ENCODE results near the gene SERPINE1.
A peak's percentile ranks its signal among the peaks of the same experiment; 100 is the strongest.
"Not testable (repeated sequence)": the region's sequence is repeated elsewhere in the genome, so short reads cannot be mapped to it uniquely, and the experiment has no call there.

Gene SERPINE1

DNA sequence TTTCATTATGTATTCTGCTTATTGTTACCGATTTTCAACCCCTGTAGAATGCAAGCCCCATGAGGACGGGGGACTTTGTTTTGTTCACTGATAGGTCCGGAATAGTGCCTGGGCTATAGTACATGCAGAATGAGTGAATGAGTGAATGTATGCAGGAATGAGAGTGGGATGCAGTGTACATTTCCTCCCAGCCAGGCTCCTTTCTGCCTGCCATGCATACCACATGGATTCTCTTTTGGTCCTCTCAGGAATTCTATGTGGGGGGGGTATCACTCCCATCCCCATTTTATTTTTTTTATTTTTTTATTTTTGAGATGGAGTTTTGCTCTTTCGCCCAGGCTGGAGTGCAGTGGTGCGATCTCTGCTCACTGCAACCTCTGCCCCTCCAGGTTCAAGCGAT, 24.9 kb upstream of the SERPINE1 start:
- DNase-seq (ENCODE audit: low read depth): no peak

DNA sequence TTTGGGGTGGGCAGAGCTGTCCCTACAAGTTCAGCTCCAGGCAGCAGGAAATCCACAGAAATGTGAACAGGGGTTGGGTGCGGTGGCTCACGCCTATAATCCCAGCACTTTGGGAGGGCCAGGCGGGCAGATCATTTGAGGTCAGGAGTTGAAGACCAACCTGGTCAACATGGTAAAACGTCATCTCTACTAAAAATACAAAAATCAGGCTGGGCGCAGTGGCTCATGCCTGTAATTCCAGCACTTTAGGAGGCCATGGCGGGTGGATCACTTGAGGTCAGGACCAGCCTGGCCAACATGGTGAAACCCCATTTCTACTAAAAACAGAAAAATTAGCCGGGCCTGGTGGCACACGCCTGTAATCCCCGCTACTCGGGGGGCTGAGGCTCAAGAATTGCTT, 23.2 kb upstream of the SERPINE1 start:
- DNase-seq (ENCODE audit: low read depth): not testable (repeated sequence)

DNA sequence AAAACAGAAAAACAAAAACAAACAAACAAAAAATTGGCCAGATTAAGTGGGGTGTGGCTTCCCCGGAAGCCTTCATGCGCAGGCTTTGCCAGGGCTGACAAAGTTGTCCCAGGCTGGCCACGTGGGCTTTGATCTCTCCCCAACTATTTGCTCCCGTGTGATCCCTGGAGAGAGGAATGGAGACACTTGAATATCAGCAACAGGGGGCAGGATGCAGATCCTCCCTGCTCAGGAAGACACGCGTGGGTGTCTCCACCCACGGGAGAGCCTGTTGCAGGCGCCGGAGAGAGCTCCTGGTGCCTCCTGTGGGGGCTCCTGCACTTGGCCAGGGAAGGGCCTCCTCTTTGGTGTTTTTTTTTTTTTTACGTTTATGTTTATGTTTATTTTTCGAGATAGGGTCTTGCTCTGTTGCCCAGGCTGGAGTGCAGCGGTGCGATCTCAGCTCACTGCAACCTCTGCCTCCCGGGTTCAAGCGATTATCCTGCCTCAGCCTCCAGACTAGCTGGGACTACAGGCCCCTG, 22.7 kb upstream of the SERPINE1 start:
- no peak for DNase-seq (ENCODE audit: low read depth)

- no peak for DNase-seq (ENCODE audit: low read depth)
Observed at GRCh38 chr7:101104799-101105198, 22.1 kb upstream of the SERPINE1 start.

DNA sequence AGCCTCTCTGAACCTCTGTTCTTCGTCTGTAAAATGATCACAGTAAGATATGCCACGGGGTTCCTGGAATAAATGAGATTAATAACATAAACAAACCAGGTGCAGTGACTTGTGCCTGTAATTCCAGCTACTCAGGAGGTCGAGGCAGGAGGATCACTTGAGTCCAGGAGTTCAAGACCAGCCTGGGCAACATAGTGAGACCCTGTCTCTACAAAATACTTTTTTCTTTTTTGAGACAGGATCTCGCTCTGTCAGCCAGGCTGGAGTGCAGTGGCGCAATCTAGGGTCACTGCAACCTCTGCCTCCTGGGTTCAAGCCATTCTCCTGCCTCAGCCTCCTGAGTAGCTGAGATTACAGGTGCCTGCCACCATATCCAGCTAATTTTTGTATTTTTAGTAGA, 21.7 kb upstream of the SERPINE1 start:
- DNase-seq (ENCODE audit: low read depth): not testable (repeated sequence)

DNA sequence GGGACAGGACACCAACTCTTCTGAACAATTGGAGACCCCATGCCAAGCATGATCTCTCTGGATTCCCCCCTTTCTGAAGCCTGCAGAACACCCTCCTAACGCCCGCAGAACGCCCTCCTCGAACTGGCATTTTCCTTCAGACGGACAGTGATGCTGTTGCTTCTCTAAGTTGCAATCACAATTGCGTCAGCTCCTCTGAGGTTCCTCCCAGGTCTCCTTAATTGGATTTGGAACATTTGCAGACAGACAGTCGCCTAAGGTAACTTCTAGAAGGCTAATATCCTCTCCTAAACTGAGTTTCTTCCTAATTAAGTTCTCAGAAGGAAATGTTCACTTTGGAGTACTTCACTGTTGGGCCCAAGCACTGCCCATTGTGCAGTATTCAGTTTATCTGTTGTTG, 20.5 kb upstream of the SERPINE1 start:
- no peak for DNase-seq (ENCODE audit: low read depth)

GRCh38 chr7:101108330-101108857, 18.5 kb upstream of the SERPINE1 start:
- DNase-seq (ENCODE audit: low read depth): no peak

GRCh38 chr7:101108961-101109360, 17.9 kb upstream of the SERPINE1 start:
- DNase-seq (ENCODE audit: low read depth): no peak

- no peak for DNase-seq (ENCODE audit: low read depth)
Observed at GRCh38 chr7:101109368-101109767, 17.5 kb upstream of the SERPINE1 start.

- DNase-seq (ENCODE audit: low read depth): no peak
Observed at GRCh38 chr7:101111261-101111660, 15.6 kb upstream of the SERPINE1 start.

DNA sequence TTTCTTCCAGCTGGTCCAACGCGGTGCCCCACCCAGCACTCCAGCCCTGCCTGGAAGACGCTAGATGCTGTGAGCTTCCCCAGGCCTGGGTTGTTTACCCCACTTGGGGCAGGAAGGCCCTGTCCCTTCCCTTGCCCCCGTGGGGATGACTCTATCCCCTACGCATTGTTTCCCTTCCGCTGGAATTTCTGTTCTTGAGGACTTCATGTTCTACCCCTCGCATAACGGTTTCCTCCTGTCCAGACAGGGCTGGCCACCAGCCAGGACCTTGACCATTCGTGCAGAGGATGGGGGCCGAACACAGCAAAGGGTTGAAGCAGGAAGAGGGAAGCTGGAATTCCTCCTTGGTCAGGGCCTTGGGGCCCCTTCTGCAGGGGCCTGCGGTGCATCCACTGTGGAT, 14.7 kb upstream of the SERPINE1 start:
- no peak for DNase-seq (ENCODE audit: low read depth)

- DNase-seq (ENCODE audit: low read depth): not testable (repeated sequence)
Observed at GRCh38 chr7:101113140-101113539, 13.8 kb upstream of the SERPINE1 start.

- DNase-seq (ENCODE audit: low read depth): no peak
Observed at GRCh38 chr7:101113836-101114235, 13.1 kb upstream of the SERPINE1 start.

GRCh38 chr7:101114492-101114891, 12.4 kb upstream of the SERPINE1 start:
- no peak for DNase-seq (ENCODE audit: low read depth)

GRCh38 chr7:101115215-101115614, 11.7 kb upstream of the SERPINE1 start:
- no peak for DNase-seq (ENCODE audit: low read depth)

DNA sequence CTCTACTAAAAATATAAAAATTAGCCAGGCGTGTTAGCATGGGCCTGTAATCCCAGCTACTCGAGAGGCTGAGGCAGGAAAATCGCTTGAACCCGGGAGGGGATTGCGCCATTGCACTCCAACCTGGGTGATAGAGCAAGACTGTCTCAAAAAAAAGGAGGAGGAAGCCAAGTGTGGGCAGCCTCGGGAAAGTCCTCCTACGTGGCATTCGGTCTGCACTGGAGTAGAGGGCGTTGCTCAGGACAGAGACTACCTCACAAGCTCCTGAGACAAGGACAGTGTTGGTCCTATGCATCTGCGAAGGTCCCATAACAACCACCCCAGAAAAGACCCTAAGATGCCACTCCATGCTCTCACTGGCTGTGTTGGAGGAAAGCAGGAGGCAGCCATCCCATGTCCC, 10.0 kb upstream of the SERPINE1 start:
- no peak for DNase-seq (ENCODE audit: low read depth)

GRCh38 chr7:101118856-101119255, 8.0 kb upstream of the SERPINE1 start:
- DNase-seq (ENCODE audit: low read depth): no peak

GRCh38 chr7:101119876-101120275, 7.0 kb upstream of the SERPINE1 start:
- no peak for DNase-seq (ENCODE audit: low read depth)

DNA sequence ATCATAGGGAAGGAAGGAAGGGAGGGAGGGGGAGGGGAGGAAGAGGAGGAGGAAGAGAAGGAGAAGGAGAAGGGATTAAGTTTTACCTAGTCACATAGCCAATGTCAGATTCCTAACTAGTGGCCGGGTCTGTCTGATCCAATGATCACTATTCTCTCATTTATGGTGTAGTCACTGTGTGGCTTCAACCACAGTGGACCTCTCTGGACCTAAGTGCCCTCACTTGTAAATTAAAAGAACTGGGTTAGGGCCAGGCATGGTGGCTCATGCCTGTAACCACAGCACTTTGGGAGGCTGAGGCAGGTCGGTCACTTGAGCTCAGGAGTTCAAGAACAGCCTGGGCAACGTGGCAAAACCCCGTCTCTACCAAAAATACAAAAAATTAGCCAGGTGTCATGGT, 6.6 kb upstream of the SERPINE1 start:
- no peak for DNase-seq (ENCODE audit: low read depth)

- DNase-seq (ENCODE audit: low read depth): not testable (repeated sequence)
Observed at GRCh38 chr7:101121631-101121990, 5.3 kb upstream of the SERPINE1 start.

GRCh38 chr7:101121991-101122932, 4.6 kb upstream of the SERPINE1 start:
- peak; percentile 99 for DNase-seq (ENCODE audit: low read depth)

DNA sequence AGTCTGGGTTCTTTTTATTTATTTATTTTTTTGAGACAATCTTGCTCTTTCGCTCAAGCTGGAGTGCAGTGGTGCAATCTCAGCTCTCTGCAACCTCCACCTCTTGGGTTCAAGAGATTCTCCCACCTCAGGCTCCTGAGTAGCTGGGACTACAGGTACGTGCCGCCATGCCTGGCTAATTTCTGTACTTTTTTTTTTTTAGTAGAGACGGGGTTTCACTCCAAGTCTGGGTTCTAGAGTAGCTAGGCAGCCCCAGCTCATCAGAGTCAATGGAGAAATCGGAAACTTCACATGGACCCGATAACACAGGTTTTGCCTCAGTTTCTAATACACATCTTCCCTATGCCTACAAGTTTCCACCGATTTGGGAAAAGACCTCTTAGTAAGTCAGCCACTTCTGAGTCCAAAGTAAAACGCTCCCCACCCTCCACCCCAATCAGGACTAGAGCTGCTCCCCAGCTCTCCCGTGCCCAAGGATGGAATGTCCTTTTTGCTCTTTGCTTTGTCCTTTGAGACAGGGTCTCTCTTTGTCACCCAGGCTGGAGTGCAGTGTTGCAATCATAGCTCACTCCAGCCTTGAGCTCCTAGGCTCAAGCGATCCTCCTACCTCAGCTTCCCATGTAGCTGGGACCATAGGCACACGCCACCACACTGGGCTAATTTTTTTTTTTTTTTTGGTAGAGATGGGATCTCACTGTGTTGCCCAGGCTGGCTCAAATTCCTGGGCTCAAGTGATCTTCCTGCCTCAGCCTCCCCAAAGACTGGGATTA, 3.8 kb upstream of the SERPINE1 start:
- DNase-seq (ENCODE audit: low read depth): no peak

DNA sequence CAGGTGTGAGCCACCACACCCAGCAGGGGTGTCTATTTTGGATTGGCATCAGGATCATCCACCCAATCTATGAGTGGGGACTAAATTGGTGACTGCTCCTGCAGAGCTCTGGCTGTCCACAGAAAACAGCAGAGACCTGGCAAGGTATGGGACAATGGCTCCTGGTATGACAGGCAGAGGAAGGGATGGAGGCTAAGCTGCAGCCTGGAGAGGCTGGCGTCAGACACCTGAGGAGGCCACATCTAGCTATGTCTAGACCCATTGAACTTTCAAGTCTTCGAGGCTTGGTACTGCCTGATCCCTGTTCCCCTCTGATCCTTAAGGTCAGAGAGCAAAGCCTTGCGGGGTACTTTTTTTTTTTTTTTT, 3.2 kb upstream of the SERPINE1 start:
- no peak for DNase-seq (ENCODE audit: low read depth)
